SK-N-SH treated with all-trans-retinoic acid at 6 μM for 48 hours (cell line): ENCODE measurements around the gene B4GALT2.

Source experiments
- TOX ChIP-seq: fragments of 250-450 bp; sonication (Bioruptor Pico); IDR thresholded peaks from 2 replicates; pipeline ENCODE4 v1.8.0; 2021; ENCODE audit warnings: mild to moderate bottlenecking, moderate library complexity, borderline replicate concordance
- ZNF8 ChIP-seq: fragments of 450-650 bp; formaldehyde crosslinking; IDR thresholded peaks from 2 replicates; pipeline ENCODE4 v1.5.0; 2020; ENCODE audit warnings: mild to moderate bottlenecking, moderate library complexity
- TF ChIP-seq, protein P1 (sequence below): fragments of 250-450 bp; sonication (Bioruptor Pico); IDR thresholded peaks from 2 replicates; pipeline ENCODE4 v1.8.0; 2021; ENCODE audit warnings: low read depth, mild to moderate bottlenecking, moderate library complexity, borderline replicate concordance

GRCh38 chr1:44016890-44017400 is 37.9 kb downstream of the B4GALT2 start:
- no peak for TF ChIP-seq ZNF8 (CRISPR knock-in tag)
- TF ChIP-seq TOX (CRISPR knock-in tag), result no peak
- TF ChIP-seq, protein P1, sequence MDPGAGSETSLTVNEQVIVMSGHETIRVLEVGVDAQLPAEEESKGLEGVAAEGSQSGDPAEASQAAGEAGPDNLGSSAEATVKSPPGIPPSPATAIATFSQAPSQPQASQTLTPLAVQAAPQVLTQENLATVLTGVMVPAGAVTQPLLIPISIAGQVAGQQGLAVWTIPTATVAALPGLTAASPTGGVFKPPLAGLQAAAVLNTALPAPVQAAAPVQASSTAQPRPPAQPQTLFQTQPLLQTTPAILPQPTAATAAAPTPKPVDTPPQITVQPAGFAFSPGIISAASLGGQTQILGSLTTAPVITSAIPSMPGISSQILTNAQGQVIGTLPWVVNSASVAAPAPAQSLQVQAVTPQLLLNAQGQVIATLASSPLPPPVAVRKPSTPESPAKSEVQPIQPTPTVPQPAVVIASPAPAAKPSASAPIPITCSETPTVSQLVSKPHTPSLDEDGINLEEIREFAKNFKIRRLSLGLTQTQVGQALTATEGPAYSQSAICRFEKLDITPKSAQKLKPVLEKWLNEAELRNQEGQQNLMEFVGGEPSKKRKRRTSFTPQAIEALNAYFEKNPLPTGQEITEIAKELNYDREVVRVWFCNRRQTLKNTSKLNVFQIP (CRISPR knock-in tag), result no peak
